ENCODE measurements around the gene PDS5A. TPM values are rescaled to one million over a fixed set of nuclear protein-coding genes. Genes with fewer than 3 reads are reported as not detected.
"Not testable (repeated sequence)": the region's sequence is repeated elsewhere in the genome, so short reads cannot be mapped to it uniquely, and the experiment has no call there.

The PDS5A gene
- total RNA-seq, 2 donors from 2014 or later = 52.3 to 56.6 TPM

- intact Hi-C loops (cut with DNase I) = loop anchor here in 1 of 2 donors (5.0 kb wide), 1 partner anchor 43 kb away; no protein-coding TSS in a partner anchor
- no peak for DNase-seq (ENCODE audit: low spot score)
Measured at GRCh38 chr4:39924014-39924413, 53.7 kb downstream of the PDS5A start.

- intact Hi-C loops (cut with DNase I) = loop anchor here in 1 of 2 donors (5.0 kb wide), 1 partner anchor 45 kb away; no protein-coding TSS in a partner anchor
- DNase-seq (ENCODE audit: low spot score) = no peak
Measured at GRCh38 chr4:39922399-39922798, 55.3 kb downstream of the PDS5A start.

- intact Hi-C loops (cut with DNase I) = loop anchor here in 1 of 2 donors (5.0 kb wide), 1 partner anchor 1306 kb away; no protein-coding TSS in a partner anchor
- DNase-seq (ENCODE audit: low spot score) = no peak
Measured at GRCh38 chr4:39913471-39913870, 64.2 kb downstream of the PDS5A start.

GRCh38 chr4:39910064-39910463 is 67.6 kb downstream of the PDS5A start:
- DNase-seq (ENCODE audit: low spot score) = no peak
- intact Hi-C loops (cut with DNase I) = loop anchor here in 1 of 2 donors (5.0 kb wide), 1 partner anchor 1303 kb away; no protein-coding TSS in a partner anchor

- intact Hi-C loops (cut with DNase I) = no loop called here
- no peak for DNase-seq (ENCODE audit: low spot score)
Measured at GRCh38 chr4:39908284-39908683, 69.4 kb downstream of the PDS5A start.

GRCh38 chr4:39905656-39906055 is 72.1 kb downstream of the PDS5A start:
- no peak for DNase-seq (ENCODE audit: low spot score)
- intact Hi-C loops (cut with DNase I) = no loop called here

GRCh38 chr4:39905019-39905418 is 72.7 kb downstream of the PDS5A start:
- DNase-seq (ENCODE audit: low spot score); intact Hi-C loops (cut with DNase I): not testable (repeated sequence)

GRCh38 chr4:39900966-39901365 is 76.7 kb downstream of the PDS5A start:
- intact Hi-C loops (cut with DNase I) = no loop called here

GRCh38 chr4:39899291-39899690 is 78.4 kb downstream of the PDS5A start:
- DNase-seq (ENCODE audit: low spot score) = no peak

More at GRCh38 chr4:39900966-39901365, 76.7 kb downstream of the PDS5A start:
- no peak for DNase-seq (ENCODE audit: low spot score)

GRCh38 chr4:39898015-39898414 is 79.7 kb downstream of the PDS5A start:
- intact Hi-C loops (cut with DNase I) = no loop called here
- no peak for DNase-seq (ENCODE audit: low spot score)

More at GRCh38 chr4:39899291-39899690, 78.4 kb downstream of the PDS5A start:
- intact Hi-C loops (cut with DNase I) = no loop called here

GRCh38 chr4:39893693-39894072 is 84.0 kb downstream of the PDS5A start:
- no peak for DNase-seq (ENCODE audit: low spot score)
- intact Hi-C loops (cut with DNase I) = no loop called here

- DNase-seq (ENCODE audit: low spot score) = no peak
- intact Hi-C loops (cut with DNase I) = no loop called here
Measured at GRCh38 chr4:39892988-39893692, 84.6 kb downstream of the PDS5A start.

- intact Hi-C loops (cut with DNase I) = no loop called here
- DNase-seq (ENCODE audit: low spot score) = no peak
Measured at GRCh38 chr4:39889226-39889625, 88.5 kb downstream of the PDS5A start.

- no peak for DNase-seq (ENCODE audit: low spot score)
- intact Hi-C loops (cut with DNase I) = no loop called here
Measured at GRCh38 chr4:39888541-39888940, 89.2 kb downstream of the PDS5A start.

GRCh38 chr4:39883646-39884045 is 94.1 kb downstream of the PDS5A start:
- intact Hi-C loops (cut with DNase I) = no loop called here
- DNase-seq (ENCODE audit: low spot score) = no peak

GRCh38 chr4:39881789-39882188 is 95.9 kb downstream of the PDS5A start:
- intact Hi-C loops (cut with DNase I) = no loop called here
- DNase-seq (ENCODE audit: low spot score) = no peak

GRCh38 chr4:39877971-39878370 is 99.7 kb downstream of the PDS5A start:
- no peak for DNase-seq (ENCODE audit: low spot score)
- intact Hi-C loops (cut with DNase I) = no loop called here

GRCh38 chr4:39873823-39874222 is 103.9 kb downstream of the PDS5A start:
- DNase-seq (ENCODE audit: low spot score) = no peak
- intact Hi-C loops (cut with DNase I) = no loop called here

- no peak for DNase-seq (ENCODE audit: low spot score)
- intact Hi-C loops (cut with DNase I) = no loop called here
Measured at GRCh38 chr4:39865280-39865679, 112.4 kb downstream of the PDS5A start.

- intact Hi-C loops (cut with DNase I) = no loop called here
- no peak for DNase-seq (ENCODE audit: low spot score)
Measured at GRCh38 chr4:39864391-39864790, 113.3 kb downstream of the PDS5A start.

- no peak for DNase-seq (ENCODE audit: low spot score)
- intact Hi-C loops (cut with DNase I) = no loop called here
Measured at GRCh38 chr4:39860804-39861203, 116.9 kb downstream of the PDS5A start.
